GM12878 (cell line): ENCODE data around the gene C17orf114.
A peak's percentile ranks its signal among the peaks of the same experiment; 100 is the strongest.

Source experiments
- BACH1 ChIP-seq: fragments of 450-650 bp; IDR thresholded peaks from 2 replicates; pipeline ENCODE4 v1.6.1; 2017; ENCODE audit warnings: mild to moderate bottlenecking, borderline replicate concordance
- CHD2 ChIP-seq: IDR thresholded peaks from 2 replicates; pipeline ENCODE4 v1.6.1; 2011; ENCODE audit warnings: low read depth, low read length, improper control_type of control experiment, borderline replicate concordance
- FOXM1 ChIP-seq: IDR thresholded peaks from 2 replicates; pipeline ENCODE4 v1.6.1; 2012; ENCODE audit warnings: low read depth, mild to moderate bottlenecking, inconsistent platforms, low read length, moderate library complexity
- GATAD2B ChIP-seq: fragments of 450-650 bp; conservative IDR thresholded peaks from 2 replicates; pipeline ENCODE4 v1.6.1; 2017; ENCODE audit warnings: low read depth, mild to moderate bottlenecking, moderate library complexity
- KAT2A ChIP-seq: conservative IDR thresholded peaks from 2 replicates; pipeline ENCODE4 v1.6.1; 2011; ENCODE audit warnings: low read depth, low read length; ENCODE audit not compliant: control insufficient read depth
- KDM1A ChIP-seq: fragments of 200-600 bp; sonication (generic); IDR thresholded peaks from 2 replicates; pipeline ENCODE4 v1.6.1; 2016; ENCODE audit warnings: borderline replicate concordance
- LARP7 ChIP-seq: fragments of 450-650 bp; IDR thresholded peaks from 2 replicates; pipeline ENCODE4 v1.6.1; 2017; ENCODE audit warnings: mild to moderate bottlenecking
- MEF2B ChIP-seq: fragments of 450-650 bp; IDR thresholded peaks from 2 replicates; pipeline ENCODE4 v1.6.1; 2018; ENCODE audit warnings: mild to moderate bottlenecking, moderate library complexity; ENCODE audit not compliant: partially characterized antibody, poor library complexity, severe bottlenecking
- MTA2 ChIP-seq: fragments of 450-650 bp; IDR thresholded peaks from 2 replicates; pipeline ENCODE4 v1.6.1; 2016; ENCODE audit warnings: low read depth, mild to moderate bottlenecking, moderate library complexity
- NFIC ChIP-seq: IDR thresholded peaks from 2 replicates; pipeline ENCODE4 v1.6.1; 2012; ENCODE audit warnings: low read depth, mild to moderate bottlenecking, inconsistent platforms, low read length, moderate library complexity
- NFXL1 ChIP-seq: fragments of 450-650 bp; IDR thresholded peaks from 2 replicates; pipeline ENCODE4 v1.6.1; 2017; ENCODE audit warnings: antibody characterized with exemption, mild to moderate bottlenecking, borderline replicate concordance
- NFYA ChIP-seq: IDR thresholded peaks from 2 replicates; pipeline ENCODE4 v1.6.1; 2011; ENCODE audit warnings: low read depth, mild to moderate bottlenecking, low read length, improper control_type of control experiment, borderline replicate concordance
- POU2F2 ChIP-seq: IDR thresholded peaks from 3 replicates; pipeline ENCODE4 v1.6.1; 2011; ENCODE audit warnings: low read depth, mild to moderate bottlenecking, low read length, borderline replicate concordance
- SIN3A ChIP-seq: IDR thresholded peaks from 2 replicates; pipeline ENCODE4 v1.6.1; 2012; ENCODE audit warnings: low read depth, low read length, improper control_type of control experiment
- STAT3 ChIP-seq: IDR thresholded peaks from 2 replicates; pipeline ENCODE4 v1.6.1; 2011; ENCODE audit warnings: low read depth, low read length, improper control_type of control experiment
- YBX1 ChIP-seq: fragments of 450-650 bp; IDR thresholded peaks from 2 replicates; pipeline ENCODE4 v1.6.1; 2016; ENCODE audit warnings: antibody characterized with exemption
- ZNF217 ChIP-seq: fragments of 450-650 bp; IDR thresholded peaks from 2 replicates; pipeline ENCODE4 v1.6.1; 2017; ENCODE audit warnings: antibody characterized with exemption, mild to moderate bottlenecking
- TF ChIP-seq, protein P1 (sequence below): IDR thresholded peaks from 2 replicates; pipeline ENCODE4 v1.6.1; 2012; ENCODE audit warnings: low read depth, low read length, improper control_type of control experiment
- TF ChIP-seq, protein P2 (sequence below): fragments of 450-650 bp; IDR thresholded peaks from 2 replicates; pipeline ENCODE4 v1.6.1; 2016; ENCODE audit warnings: mild to moderate bottlenecking
- TF ChIP-seq, protein P3 (sequence below): IDR thresholded peaks from 2 replicates; pipeline ENCODE4 v1.6.1; 2011; ENCODE audit warnings: borderline replicate concordance, low read depth, mild to moderate bottlenecking, moderate library complexity, low read length; ENCODE audit not compliant: insufficient read depth, poor library complexity, severe bottlenecking
- TF ChIP-seq, protein P4 (sequence below): fragments of 450-650 bp; IDR thresholded peaks from 2 replicates; pipeline ENCODE4 v1.6.1; 2017; ENCODE audit warnings: mild to moderate bottlenecking, low read depth, inconsistent platforms; ENCODE audit not compliant: poor library complexity, severe bottlenecking
- TF ChIP-seq, protein P5 (sequence below): fragments of 450-650 bp; IDR thresholded peaks from 2 replicates; pipeline ENCODE4 v1.6.1; 2018; ENCODE audit warnings: borderline replicate concordance, mild to moderate bottlenecking; ENCODE audit not compliant: partially characterized antibody

Gene C17orf114

DNA sequence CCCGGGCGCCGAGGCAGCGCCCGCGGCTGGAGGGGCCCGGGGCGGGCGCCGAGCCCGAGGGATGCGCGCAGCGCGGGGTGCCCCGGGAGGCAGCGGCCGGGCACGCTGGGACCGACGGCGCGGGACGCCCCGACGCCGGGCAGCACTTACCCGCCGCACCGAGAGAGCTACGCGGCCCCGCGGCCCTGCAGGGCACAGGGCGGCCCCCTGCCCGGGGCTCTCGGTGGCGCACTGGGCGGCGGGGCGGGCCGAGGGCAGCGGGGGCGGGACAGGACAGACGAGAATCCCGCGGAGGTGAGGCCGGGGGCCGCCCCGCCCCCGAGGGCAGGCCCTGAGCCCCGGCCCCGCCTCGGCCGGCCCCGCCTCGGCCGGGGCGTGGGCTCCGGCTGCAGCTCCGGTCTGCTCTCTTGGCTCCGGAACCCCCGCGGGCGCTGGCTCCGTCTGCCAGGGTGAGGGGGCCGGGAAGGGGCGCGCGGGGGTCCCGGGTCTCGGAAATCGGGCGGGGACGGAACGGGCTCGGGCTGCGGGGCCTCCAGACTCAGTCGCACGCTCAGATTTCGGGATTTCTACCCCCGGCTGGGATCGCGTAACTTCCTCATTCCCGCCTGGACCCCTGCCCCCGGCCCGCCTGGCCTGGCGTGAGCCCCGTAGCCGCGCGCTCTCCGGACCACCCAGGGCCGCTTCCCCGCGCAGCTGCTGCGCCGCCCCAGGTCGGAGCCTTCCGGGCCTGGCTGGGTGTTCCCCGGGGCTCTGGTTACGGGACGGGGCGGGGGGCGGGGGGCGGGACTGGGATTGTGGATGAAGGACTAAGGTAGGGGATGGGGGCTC lies 4.9 kb upstream of the C17orf114 start, which contains the start of gene PLD2 (continued):
- TF ChIP-seq, protein P1, sequence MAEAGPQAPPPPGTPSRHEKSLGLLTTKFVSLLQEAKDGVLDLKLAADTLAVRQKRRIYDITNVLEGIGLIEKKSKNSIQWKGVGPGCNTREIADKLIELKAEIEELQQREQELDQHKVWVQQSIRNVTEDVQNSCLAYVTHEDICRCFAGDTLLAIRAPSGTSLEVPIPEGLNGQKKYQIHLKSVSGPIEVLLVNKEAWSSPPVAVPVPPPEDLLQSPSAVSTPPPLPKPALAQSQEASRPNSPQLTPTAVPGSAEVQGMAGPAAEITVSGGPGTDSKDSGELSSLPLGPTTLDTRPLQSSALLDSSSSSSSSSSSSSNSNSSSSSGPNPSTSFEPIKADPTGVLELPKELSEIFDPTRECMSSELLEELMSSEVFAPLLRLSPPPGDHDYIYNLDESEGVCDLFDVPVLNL = no peak
- TF ChIP-seq NFXL1 (no peak), MTA2 (no peak), SIN3A (no peak), CHD2 (peak; percentile 75; the same call in 1 of the 2 replicates), GATAD2B (no peak; the same call in 1 of the 2 replicates), NFIC (no peak), LARP7 (peak; percentile 80; the same call in 1 of the 2 replicates), ZNF217 (peak; percentile 47; the same call in 1 of the 2 replicates), BACH1 (peak; percentile 33), POU2F2 (0 out of 3 replicates have a peak, but pooled peaks have one; percentile 11), FOXM1 (no peak), KAT2A (no peak), STAT3 (no peak), YBX1 (no peak), KDM1A (no peak), MEF2B (peak; percentile 15), NFYA (no peak)
- TF ChIP-seq, protein P2, sequence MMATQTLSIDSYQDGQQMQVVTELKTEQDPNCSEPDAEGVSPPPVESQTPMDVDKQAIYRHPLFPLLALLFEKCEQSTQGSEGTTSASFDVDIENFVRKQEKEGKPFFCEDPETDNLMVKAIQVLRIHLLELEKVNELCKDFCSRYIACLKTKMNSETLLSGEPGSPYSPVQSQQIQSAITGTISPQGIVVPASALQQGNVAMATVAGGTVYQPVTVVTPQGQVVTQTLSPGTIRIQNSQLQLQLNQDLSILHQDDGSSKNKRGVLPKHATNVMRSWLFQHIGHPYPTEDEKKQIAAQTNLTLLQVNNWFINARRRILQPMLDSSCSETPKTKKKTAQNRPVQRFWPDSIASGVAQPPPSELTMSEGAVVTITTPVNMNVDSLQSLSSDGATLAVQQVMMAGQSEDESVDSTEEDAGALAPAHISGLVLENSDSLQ = no peak
- TF ChIP-seq, protein P3, sequence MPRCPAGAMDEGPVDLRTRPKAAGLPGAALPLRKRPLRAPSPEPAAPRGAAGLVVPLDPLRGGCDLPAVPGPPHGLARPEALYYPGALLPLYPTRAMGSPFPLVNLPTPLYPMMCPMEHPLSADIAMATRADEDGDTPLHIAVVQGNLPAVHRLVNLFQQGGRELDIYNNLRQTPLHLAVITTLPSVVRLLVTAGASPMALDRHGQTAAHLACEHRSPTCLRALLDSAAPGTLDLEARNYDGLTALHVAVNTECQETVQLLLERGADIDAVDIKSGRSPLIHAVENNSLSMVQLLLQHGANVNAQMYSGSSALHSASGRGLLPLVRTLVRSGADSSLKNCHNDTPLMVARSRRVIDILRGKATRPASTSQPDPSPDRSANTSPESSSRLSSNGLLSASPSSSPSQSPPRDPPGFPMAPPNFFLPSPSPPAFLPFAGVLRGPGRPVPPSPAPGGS = no peak
- TF ChIP-seq, protein P4, sequence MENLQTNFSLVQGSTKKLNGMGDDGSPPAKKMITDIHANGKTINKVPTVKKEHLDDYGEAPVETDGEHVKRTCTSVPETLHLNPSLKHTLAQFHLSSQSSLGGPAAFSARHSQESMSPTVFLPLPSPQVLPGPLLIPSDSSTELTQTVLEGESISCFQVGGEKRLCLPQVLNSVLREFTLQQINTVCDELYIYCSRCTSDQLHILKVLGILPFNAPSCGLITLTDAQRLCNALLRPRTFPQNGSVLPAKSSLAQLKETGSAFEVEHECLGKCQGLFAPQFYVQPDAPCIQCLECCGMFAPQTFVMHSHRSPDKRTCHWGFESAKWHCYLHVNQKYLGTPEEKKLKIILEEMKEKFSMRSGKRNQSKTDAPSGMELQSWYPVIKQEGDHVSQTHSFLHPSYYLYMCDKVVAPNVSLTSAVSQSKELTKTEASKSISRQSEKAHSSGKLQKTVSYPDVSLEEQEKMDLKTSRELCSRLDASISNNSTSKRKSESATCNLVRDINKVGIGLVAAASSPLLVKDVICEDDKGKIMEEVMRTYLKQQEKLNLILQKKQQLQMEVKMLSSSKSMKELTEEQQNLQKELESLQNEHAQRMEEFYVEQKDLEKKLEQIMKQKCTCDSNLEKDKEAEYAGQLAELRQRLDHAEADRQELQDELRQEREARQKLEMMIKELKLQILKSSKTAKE = no peak
- TF ChIP-seq, protein P5, sequence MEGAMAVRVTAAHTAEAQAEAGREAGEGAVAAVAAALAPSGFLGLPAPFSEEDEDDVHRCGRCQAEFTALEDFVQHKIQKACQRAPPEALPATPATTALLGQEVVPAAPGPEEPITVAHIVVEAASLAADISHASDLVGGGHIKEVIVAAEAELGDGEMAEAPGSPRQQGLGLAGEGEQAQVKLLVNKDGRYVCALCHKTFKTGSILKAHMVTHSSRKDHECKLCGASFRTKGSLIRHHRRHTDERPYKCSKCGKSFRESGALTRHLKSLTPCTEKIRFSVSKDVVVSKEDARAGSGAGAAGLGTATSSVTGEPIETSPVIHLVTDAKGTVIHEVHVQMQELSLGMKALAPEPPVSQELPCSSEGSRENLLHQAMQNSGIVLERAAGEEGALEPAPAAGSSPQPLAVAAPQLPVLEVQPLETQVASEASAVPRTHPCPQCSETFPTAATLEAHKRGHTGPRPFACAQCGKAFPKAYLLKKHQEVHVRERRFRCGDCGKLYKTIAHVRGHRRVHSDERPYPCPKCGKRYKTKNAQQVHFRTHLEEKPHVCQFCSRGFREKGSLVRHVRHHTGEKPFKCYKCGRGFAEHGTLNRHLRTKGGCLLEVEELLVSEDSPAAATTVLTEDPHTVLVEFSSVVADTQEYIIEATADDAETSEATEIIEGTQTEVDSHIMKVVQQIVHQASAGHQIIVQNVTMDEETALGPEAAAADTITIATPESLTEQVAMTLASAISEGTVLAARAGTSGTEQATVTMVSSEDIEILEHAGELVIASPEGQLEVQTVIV = no peak
